ENCODE measurements around the gene MARF1.
"Not testable (repeated sequence)": the region's sequence is repeated elsewhere in the genome, so short reads cannot be mapped to it uniquely, and the experiment has no call there.

The MARF1 gene

DNA sequence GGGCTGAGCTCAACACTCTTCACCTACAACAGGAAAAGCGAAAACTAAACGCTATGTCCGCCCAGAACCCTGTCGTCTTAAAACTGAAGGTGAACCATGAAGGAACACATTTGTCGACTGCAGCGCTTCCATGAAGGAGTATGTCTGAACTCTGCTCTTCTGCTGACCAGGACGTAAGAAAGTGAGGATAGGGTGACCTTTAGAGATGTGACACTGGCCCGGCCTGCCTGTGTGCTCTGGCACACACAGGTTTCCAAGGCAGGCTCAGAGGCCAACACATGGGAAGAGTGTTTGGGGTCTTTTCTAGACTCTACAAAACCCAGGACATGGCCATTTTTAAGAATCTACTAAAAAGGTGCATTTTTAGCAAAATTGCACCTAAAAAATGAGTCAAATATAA lies 21.1 kb downstream of the MARF1 start:
- in situ Hi-C loops (cut with MboI; ENCODE audit: low sequenced_read_pairs), result no loop called here

GRCh38 chr16:15621456-15621855 lies 21.5 kb downstream of the MARF1 start:
- in situ Hi-C loops (cut with MboI; ENCODE audit: low sequenced_read_pairs), result no loop called here

DNA sequence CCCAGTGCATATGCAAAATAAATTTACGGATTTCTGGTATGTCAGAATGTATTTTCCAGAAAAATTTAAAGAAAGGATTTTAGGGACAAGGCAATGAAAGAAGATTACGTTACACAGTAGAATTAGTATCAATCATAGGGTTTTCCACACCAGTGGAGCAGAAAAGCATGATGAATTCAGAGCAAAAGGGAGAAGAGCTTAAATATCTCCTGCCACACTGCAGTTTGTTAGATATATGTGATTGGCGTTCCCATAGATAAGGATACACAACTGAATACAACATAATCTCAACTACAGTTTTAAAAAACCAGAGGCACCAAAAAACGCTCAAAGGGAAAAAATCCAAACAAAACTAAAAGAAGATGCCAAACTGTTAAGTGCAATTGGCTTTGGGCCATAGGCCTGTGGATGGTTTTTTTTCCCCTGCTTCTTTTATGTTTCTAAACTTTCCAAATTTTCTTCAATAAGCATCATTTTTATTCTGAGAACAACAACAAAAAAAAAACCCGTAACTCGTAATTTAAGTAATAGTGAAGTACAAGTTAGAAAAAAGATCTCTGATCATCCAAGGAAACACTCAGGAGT lies 22.3 kb downstream of the MARF1 start:
- in situ Hi-C loops (cut with MboI; ENCODE audit: low sequenced_read_pairs), result no loop called here

DNA sequence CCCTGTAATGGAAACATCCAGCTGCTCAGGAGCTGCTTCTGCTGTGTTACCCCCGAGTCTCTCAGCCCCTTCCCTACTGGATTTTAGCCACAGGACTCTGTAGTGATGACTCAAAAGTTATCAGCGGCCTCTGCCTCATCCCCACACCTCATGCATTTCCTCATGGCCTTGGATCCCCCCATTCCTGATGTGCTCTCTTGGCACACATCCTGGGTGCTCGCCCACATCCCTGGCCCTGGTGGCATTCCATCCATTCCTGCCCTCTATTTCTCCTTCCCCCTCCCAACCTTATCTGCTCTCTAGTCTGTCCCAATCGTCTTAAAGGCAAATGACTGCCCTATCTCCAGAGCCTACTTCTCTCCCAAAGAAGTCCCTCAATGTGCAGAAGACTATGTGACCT lies 24.6 kb downstream of the MARF1 start:
- in situ Hi-C loops (cut with MboI; ENCODE audit: low sequenced_read_pairs), result no loop called here

GRCh38 chr16:15617901-15618300 lies 25.1 kb downstream of the MARF1 start:
- in situ Hi-C loops (cut with MboI; ENCODE audit: low sequenced_read_pairs), result no loop called here

DNA sequence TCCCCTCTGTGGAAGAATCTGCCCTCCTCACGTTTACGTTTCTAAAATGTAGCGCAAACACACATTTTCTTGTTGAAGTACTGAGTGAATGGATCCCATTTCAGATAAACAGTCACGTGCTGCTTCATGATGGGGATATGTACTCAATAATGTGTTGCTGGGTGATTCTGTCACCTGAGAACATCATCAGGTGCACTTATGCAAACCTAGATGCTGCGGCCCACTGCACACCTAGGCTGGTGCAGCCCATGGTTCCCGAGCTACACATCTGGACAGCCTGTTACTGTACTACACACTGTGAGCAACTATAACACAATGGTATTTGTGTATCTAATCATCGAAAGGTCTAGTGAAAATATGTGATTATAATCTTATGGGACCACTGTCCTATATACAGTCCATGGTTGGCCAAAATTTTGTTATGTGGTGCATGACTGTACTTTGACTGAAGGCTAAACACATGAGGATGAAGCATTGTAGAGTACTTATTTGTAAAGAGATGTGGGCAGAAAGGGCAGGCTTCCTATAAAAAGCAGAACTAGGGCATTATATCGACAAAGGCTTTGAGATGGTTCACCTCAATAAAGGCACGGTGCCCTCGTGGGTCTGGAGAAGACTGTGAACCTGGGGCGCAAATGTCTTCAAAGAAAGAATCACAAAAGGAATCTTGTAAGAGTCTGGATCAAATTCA lies 26.3 kb downstream of the MARF1 start:
- in situ Hi-C loops (cut with MboI; ENCODE audit: low sequenced_read_pairs), result no loop called here

DNA sequence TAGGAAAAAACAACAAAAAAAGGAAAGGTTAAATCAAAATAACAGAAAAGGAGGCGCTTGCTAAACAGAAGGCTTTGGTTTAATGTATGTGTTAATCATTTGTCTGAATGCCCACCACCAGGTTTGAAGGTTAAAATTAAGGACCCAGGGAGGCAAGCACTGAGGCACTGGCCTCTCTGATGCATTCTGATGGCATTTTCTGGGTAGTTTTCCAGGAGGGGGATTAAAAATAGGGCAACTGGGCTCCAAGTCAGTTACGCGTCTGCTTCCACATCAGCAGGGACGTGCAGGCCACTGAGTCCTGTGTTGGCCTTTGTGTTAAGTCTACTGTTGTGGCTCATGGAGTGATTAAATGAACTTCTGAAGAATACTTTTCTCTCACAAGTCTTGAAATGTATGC lies 26.9 kb downstream of the MARF1 start:
- in situ Hi-C loops (cut with MboI; ENCODE audit: low sequenced_read_pairs), result no loop called here

DNA sequence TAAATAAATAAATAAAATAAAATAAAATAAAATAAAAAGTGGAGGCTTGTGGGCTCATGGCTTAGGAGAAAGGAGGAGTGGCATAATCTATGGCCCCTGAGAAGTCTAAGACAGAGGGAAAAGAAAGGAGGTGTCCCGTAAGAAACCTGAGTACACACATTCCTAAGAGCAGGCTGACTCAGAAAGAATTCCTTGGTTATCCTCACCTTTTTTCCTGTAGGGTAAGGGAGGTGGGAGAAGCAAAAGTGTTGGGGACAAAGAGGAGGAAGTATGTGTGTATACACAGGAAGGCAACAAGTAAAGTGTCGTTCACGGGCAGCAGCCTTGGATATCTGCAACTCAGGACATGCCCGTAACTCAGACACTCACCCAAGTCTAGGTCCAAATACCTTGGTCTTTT lies 29.3 kb downstream of the MARF1 start:
- in situ Hi-C loops (cut with MboI; ENCODE audit: low sequenced_read_pairs), result no loop called here

DNA sequence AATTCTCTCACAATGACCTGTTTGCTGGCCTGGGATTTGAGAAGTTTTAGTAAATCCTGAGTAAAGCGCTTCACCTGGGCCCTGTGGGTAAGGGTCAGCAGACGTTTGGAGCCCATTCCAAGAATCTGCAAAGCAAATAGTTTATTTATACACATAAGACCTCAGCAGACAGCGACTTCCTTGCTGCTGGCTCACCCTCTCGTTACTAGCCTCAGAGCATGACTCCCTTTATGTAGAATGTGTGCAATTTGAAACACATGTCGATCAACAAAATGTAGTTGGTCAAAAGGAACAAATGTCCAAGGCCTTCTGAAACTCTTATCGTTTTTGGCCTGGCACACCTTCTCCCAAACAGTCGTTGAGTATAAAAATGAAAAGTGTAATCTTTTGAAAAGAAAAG lies 31.3 kb downstream of the MARF1 start:
- in situ Hi-C loops (cut with MboI; ENCODE audit: low sequenced_read_pairs), result no loop called here

- in situ Hi-C loops (cut with MboI; ENCODE audit: low sequenced_read_pairs), result no loop called here
Measured at GRCh38 chr16:15610369-15610871, 32.5 kb downstream of the MARF1 start.

GRCh38 chr16:15609286-15609649 lies 33.7 kb downstream of the MARF1 start:
- in situ Hi-C loops (cut with MboI; ENCODE audit: low sequenced_read_pairs), result no loop called here

GRCh38 chr16:15608398-15609285 lies 34.3 kb downstream of the MARF1 start:
- in situ Hi-C loops (cut with MboI; ENCODE audit: low sequenced_read_pairs), result no loop called here

GRCh38 chr16:15607700-15608396 lies 35.1 kb downstream of the MARF1 start:
- in situ Hi-C loops (cut with MboI; ENCODE audit: low sequenced_read_pairs), result no loop called here

- in situ Hi-C loops (cut with MboI; ENCODE audit: low sequenced_read_pairs), result not testable (repeated sequence)
Measured at GRCh38 chr16:15607221-15607699, 35.7 kb downstream of the MARF1 start.

GRCh38 chr16:15606518-15607220 lies 36.3 kb downstream of the MARF1 start:
- in situ Hi-C loops (cut with MboI; ENCODE audit: low sequenced_read_pairs), result no loop called here

DNA sequence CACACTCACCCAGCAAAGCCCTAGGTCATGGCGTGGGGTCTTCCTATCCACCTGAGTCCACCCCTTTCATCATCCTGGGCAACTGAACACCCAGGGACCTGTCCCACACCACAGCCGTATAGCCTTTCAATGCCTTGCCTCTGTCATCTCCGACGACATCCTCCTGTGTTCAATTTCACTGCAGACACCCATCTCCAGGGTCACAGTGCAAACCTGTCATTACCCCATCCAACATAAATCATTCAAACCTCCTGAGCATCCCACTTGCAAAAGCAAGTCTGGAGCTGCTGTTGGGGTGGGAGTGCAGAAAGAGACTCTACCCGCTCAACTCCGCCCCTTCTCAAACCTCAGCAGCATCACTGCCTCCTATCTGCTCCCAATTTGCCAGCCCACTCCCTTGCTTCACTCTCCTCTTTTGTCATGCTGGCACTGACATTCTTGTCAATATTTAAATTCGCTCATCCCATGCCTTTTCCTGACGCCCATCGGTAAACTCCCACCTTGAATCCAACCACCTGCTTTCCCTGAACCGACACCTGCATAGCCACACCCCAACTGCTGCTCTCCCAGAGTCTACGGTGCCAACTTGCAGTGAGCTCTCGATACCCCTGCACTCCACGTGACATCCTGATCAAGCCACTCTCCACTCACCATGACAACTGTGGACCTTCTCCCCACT lies 37.0 kb downstream of the MARF1 start:
- in situ Hi-C loops (cut with MboI; ENCODE audit: low sequenced_read_pairs), result no loop called here

DNA sequence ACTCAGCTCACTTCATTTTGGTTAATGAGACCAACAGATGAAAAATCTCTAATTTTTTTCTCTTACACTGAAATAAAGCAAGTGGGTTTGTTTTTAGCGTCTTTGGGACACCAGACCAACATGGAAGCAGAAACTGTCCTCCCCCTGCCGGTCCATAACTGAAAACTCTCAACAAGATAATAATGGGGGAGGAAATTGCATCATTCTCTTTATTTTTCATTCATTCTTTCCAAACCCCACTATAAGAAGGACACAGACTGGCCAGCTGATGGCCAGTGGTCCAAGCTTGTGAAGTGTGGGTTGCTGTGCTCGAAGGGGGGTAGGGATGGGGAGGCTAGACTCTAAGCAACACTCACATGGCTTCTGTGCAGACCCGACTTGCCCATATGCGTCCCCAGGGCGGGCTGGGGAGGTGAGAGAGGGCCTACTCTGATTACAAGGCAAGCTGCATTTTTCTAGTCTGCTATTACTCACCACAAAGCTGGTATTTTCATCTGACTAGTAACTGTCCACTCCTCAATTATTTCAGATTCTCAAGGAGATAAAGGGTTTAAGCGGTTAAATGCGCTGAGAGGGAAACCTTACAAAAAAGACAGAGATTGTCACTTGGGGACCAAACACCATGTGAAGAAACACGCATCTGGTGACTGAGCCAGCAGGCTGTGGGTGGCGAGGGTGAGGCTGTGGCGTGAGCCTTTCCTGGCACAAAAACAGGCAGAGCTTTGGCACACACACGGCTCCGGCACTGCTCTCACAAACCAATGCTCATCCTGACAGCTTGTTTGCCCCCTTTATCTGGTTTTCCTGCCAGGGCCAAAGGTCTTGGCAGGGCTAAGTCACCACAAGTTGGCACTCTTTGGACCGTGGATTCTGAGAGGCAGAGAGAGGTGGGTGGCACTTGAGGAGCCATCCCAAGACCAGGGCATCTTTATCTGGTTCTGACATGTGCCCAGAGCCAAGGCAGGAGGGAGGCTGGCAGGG lies 38.2 kb downstream of the MARF1 start:
- in situ Hi-C loops (cut with MboI; ENCODE audit: low sequenced_read_pairs), result no loop called here

DNA sequence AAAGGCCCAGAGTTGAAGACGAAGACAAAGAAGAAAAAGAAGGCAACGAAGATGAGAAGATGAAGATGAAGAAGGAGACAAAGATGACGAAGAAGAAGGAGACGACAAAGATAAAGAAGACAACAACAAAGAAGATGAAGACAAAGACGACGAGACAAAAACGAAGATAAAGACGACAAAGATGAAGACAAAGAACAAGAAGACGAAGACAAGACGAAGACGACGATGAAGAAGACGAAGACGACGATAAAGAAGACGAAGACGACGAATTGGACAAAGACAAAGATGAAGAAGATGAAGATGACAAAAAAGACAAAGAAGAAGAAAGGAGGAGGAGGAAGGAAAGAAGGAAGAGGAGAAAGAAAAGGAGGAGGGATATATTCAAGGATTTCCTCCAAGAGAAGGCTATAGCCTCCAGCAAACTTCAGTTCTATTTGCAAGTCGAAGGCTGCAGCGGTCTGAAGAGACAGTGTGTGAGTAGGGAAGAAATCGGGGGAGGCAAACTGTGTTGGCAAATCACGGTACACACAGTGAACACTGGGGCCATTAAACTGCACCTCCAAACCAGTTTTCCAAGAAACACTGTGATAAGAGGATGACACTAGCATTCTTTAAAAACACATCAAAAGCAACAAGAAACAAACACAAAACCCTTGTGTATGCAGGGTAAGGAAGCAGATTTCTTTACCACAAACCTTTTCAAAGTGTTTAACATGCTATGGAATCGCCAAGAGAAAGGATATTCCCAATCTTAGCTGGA lies 40.5 kb downstream of the MARF1 start:
- in situ Hi-C loops (cut with MboI; ENCODE audit: low sequenced_read_pairs), result no loop called here
